H1 (cell line): ENCODE measurements around the gene CHST11. TPM values are rescaled to one million over a fixed set of nuclear protein-coding genes. Genes with fewer than 3 reads are reported as not detected.

Experiments used
- CTCF ChIA-PET: fragments of 300-600 bp; sonication (Branson Sonifier 250); formaldehyde crosslinking; loops from one replicate; lab custom pipeline; 2021; ENCODE audit not compliant: partially characterized antibody; lab: Charles Lee
- POLR2A ChIA-PET: fragments of 300-600 bp; sonication (Branson Sonifier 250); formaldehyde crosslinking; loops from one replicate; lab custom pipeline; 2021; ENCODE audit warnings: inconsistent platforms; ENCODE audit not compliant: partially characterized antibody; lab: Charles Lee
- DNase-seq, 2 experiments: peaks; one replicate each; pipeline versions ENCODE4 v3.0.0 to v3.0.0-alpha.2; 2010 to 2022; ENCODE audit warnings: low spot score in 2 of 2, low read depth in 1 of 2, mixed read lengths in 1 of 2
- FAIRE-seq: peaks from 2 replicates; lab custom pipeline; 2011; peaks lifted over from hg19 to GRCh38; lab: Jason Lieb, UNC
- H2AFZ ChIP-seq: 2 replicates; pipeline ENCODE4 v1.8.1; 2012; ENCODE audit warnings: low read length, inconsistent platforms
- H2AK5ac ChIP-seq: 2 replicates; pipeline ENCODE4 v1.6.1; 2013; ENCODE audit warnings: low read depth, low read length
- H2BK120ac ChIP-seq: replicated peaks from 2 replicates; pipeline ENCODE3; 2013; ENCODE audit warnings: low read depth, low read length, inconsistent platforms
- H2BK12ac ChIP-seq: 2 replicates; pipeline ENCODE4 v1.6.1; 2013; ENCODE audit warnings: low read depth, low read length
- H2BK15ac ChIP-seq: 2 replicates; pipeline ENCODE4 v1.6.1; 2013; ENCODE audit warnings: low read length
- H2BK20ac ChIP-seq: 2 replicates; pipeline ENCODE4 v1.6.1; 2013; ENCODE audit warnings: low read length
- H2BK5ac ChIP-seq: 2 replicates; pipeline ENCODE4 v1.6.1; 2013; ENCODE audit warnings: low read depth, low read length
- H3K14ac ChIP-seq: 2 replicates; pipeline ENCODE4 v1.6.1; 2013; ENCODE audit warnings: inconsistent platforms; ENCODE audit not compliant: insufficient read length
- H3K18ac ChIP-seq: 2 replicates; pipeline ENCODE4 v1.6.1; 2013; ENCODE audit warnings: low read length; ENCODE audit errors: extremely low read depth
- H3K23ac ChIP-seq: 2 replicates; pipeline ENCODE4 v1.6.1; 2013; ENCODE audit warnings: inconsistent platforms; ENCODE audit not compliant: insufficient read length
- H3K23me2 ChIP-seq: 2 replicates; pipeline ENCODE4 v1.6.1; 2013; ENCODE audit warnings: low read depth, low read length
- H3K27ac ChIP-seq: 2 replicates; pipeline ENCODE4 v1.6.1; 2011; ENCODE audit warnings: low read depth, low read length, inconsistent platforms
- H3K27me3 ChIP-seq, 4 experiments: replicated peaks in 1 of 4; 1 replicate in 1 of 4; 2 replicates in 3 of 4; pipeline versions ENCODE4 v1.6.1 to v1.8.1; 2011 to 2013; ENCODE audit warnings: low read length in 3 of 4, mild to moderate bottlenecking in 3 of 4, inconsistent platforms in 2 of 4, mixed read lengths in 2 of 4, moderate library complexity in 1 of 4; ENCODE audit not compliant: control insufficient read depth in 3 of 4, insufficient read depth in 3 of 4; ENCODE audit errors: extremely low read depth in 1 of 4
- H3K36me3 ChIP-seq, 4 experiments: 2 replicates each; pipeline versions ENCODE4 v1.6.1 to v1.8.1; 2011 to 2013; ENCODE audit warnings: mild to moderate bottlenecking in 4 of 4, low read length in 3 of 4, moderate library complexity in 2 of 4, control low read depth in 1 of 4, inconsistent platforms in 1 of 4; ENCODE audit not compliant: insufficient read depth in 4 of 4, control insufficient read depth in 2 of 4
- H3K4ac ChIP-seq: replicated peaks from 2 replicates; pipeline ENCODE3; 2013; ENCODE audit warnings: low read length, low read depth, mixed read lengths, inconsistent platforms; ENCODE audit not compliant: insufficient read length
- H3K4me1 ChIP-seq, 4 experiments: replicated peaks in 1 of 4; 1 replicate in 1 of 4; 2 replicates in 3 of 4; pipeline versions ENCODE4 v1.6.1 to v1.8.1; 2011 to 2013; ENCODE audit warnings: low read length in 3 of 4, inconsistent platforms in 2 of 4, mixed read lengths in 1 of 4; ENCODE audit not compliant: insufficient read depth in 4 of 4, control insufficient read depth in 3 of 4
- H3K4me2 ChIP-seq, 2 experiments: 2 replicates each; pipeline versions ENCODE4 v1.6.1 to v1.8.1; 2011 to 2013; ENCODE audit warnings: low read depth in 2 of 2, low read length in 2 of 2, control low read depth in 1 of 2, inconsistent platforms in 1 of 2, mild to moderate bottlenecking in 1 of 2; ENCODE audit not compliant: insufficient read depth in 1 of 2
- H3K4me3 ChIP-seq, 4 experiments: fragments of 200-600, 300-600 bp in 1 of 4; sonication (generic), shearing (Covaris generic), sonication (Bioruptor Twin) in 1 of 4; 2 replicates each; pipeline versions ENCODE4 v1.5.1 to v1.8.1; 2011 to 2016; ENCODE audit warnings: low read length in 4 of 4, low read depth in 3 of 4, control low read depth in 2 of 4, inconsistent platforms in 2 of 4, mild to moderate bottlenecking in 2 of 4, mixed read lengths in 1 of 4, moderate library complexity in 1 of 4; ENCODE audit not compliant: insufficient read depth in 2 of 4; ENCODE audit errors: extremely low read depth in 1 of 4
- H3K56ac ChIP-seq: replicated peaks from 2 replicates; pipeline ENCODE3; 2013; ENCODE audit warnings: low read depth, mild to moderate bottlenecking, mixed read lengths, low read length, inconsistent platforms; ENCODE audit not compliant: insufficient read length
- H3K79me1 ChIP-seq: 2 replicates; pipeline ENCODE4 v1.6.1; 2013; ENCODE audit warnings: low read depth, low read length, control low read depth
- H3K79me2 ChIP-seq, 2 experiments: 2 replicates each; pipeline versions ENCODE4 v1.6.1 to v1.8.1; 2012 to 2013; ENCODE audit warnings: low read length in 2 of 2, mild to moderate bottlenecking in 2 of 2, inconsistent platforms in 1 of 2; ENCODE audit not compliant: insufficient read depth in 2 of 2, control insufficient read depth in 1 of 2
- H3K9ac ChIP-seq, 4 experiments: replicated peaks in 1 of 4; 1 replicate in 1 of 4; 2 replicates in 3 of 4; pipeline versions ENCODE4 v1.6.1 to v1.8.1; 2011 to 2013; ENCODE audit warnings: low read depth in 3 of 4, low read length in 3 of 4, control low read depth in 2 of 4, mild to moderate bottlenecking in 2 of 4, moderate library complexity in 2 of 4, inconsistent platforms in 1 of 4; ENCODE audit errors: extremely low read depth in 1 of 4
- H3K9me3 ChIP-seq, 2 experiments: 2 replicates each; pipeline versions ENCODE4 v1.6.1 to v1.8.1; 2012 to 2013; ENCODE audit warnings: mild to moderate bottlenecking in 2 of 2, moderate library complexity in 2 of 2, control low read depth in 1 of 2, inconsistent platforms in 1 of 2, low read depth in 1 of 2, low read length in 1 of 2, mixed read lengths in 1 of 2; ENCODE audit not compliant: insufficient read depth in 2 of 2
- H4K20me1 ChIP-seq, 2 experiments: replicated peaks in 1 of 2; 2 replicates each; pipeline versions ENCODE3 to v1.8.1; 2011 to 2013; ENCODE audit warnings: inconsistent platforms in 2 of 2, low read length in 2 of 2, mild to moderate bottlenecking in 1 of 2; ENCODE audit not compliant: insufficient read depth in 2 of 2, control insufficient read depth in 1 of 2
- H4K5ac ChIP-seq: 2 replicates; pipeline ENCODE4 v1.6.1; 2013; ENCODE audit warnings: low read length, low read depth, mixed read lengths, inconsistent platforms; ENCODE audit not compliant: insufficient read length
- H4K8ac ChIP-seq: 2 replicates; pipeline ENCODE4 v1.8.0; 2013; ENCODE audit warnings: mild to moderate bottlenecking, moderate library complexity, low read length, inconsistent platforms; ENCODE audit not compliant: insufficient read depth; ENCODE audit errors: extremely low read depth
- H4K91ac ChIP-seq: replicated peaks from 2 replicates; pipeline ENCODE3; 2013; ENCODE audit warnings: low read length, mixed read lengths, inconsistent platforms; ENCODE audit not compliant: insufficient read length
- TBP ChIP-seq: IDR thresholded peaks from 2 replicates; pipeline ENCODE4 v1.6.1; 2011; ENCODE audit warnings: low read depth, low read length, improper control_type of control experiment
- USF2 ChIP-seq: IDR thresholded peaks from 2 replicates; pipeline ENCODE4 v1.6.1; 2011; ENCODE audit warnings: low read length, improper control_type of control experiment
- WGBS, 2 experiments: shearing (Covaris generic) in 1 of 2; methylation state at CpG; one replicate each; pipeline versions ENCODE4 v1.1.6 to v1.1.7; 2013 to 2015; ENCODE audit warnings: low lambda C conversion rate in 2 of 2, mixed read lengths in 2 of 2, inconsistent platforms in 1 of 2, low coverage in 1 of 2, missing lambda C conversion rate in 1 of 2; ENCODE audit not compliant: insufficient replicate concordance in 2 of 2, insufficient coverage in 1 of 2, insufficient read length in 1 of 2; ENCODE audit errors: extremely low coverage in 1 of 2, missing lambda C conversion rate in 1 of 2; 5-methylcytosine and 5-hydroxymethylcytosine counted together
- polyA plus RNA-seq, 7 experiments: library from polyadenylated mRNA; depleted of rRNA in 3 of 7; stranded (reverse) in 5 of 7; unstranded in 2 of 7; fragments of >200 nt in 5 of 7; fragments of 200-250 nt in 2 of 7; gene quantifications; 1 replicate in 5 of 7; 2 replicates in 1 of 7; 4 replicates in 1 of 7; pipeline versions ENCODE4 v1.2.1 to v1.2.3, GENCODE V29; 2011 to 2013; ENCODE audit warnings: missing spikeins in 2 of 7, mixed read lengths in 2 of 7
- total RNA-seq: library from RNA; stranded (reverse); fragmentation: NEBNext Ultra II Directional; extraction: Animal tissue kit (Norgen Biotek cat#: 25700); gene quantifications from 2 replicates; pipeline ENCODE4 v1.2.1, GENCODE V29; 2021

Gene CHST11
- total and polyA plus RNA-seq, 2 of the 8 experiments (the other 6 are each of a cell fraction or from before 2014, with no cell fraction given): 14.4 to 20.8 TPM

GRCh38 chr12:104517880-104518279 is 61.1 kb downstream of the CHST11 start:
- H3K4me2 ChIP-seq: no peak overlapping the region
- H3K14ac ChIP-seq: no peak overlapping the region
- H2BK5ac ChIP-seq: no peak overlapping the region
- H3K56ac ChIP-seq: no peak overlapping the region
- no peak overlapping the region for H2BK15ac ChIP-seq
- H3K9me3 ChIP-seq: no peaks in the 10 kb centered on the region
- no peak for DNase-seq
- peaks cover 0 to 6% of the 10 kb centered on the region in 2 experiments; a peak in 1 of 4 replicates for H3K79me2 ChIP-seq
- H4K5ac ChIP-seq: no peak overlapping the region
- ChIA-PET CTCF (interaction anchor here (0.9 to 1.5 kb wide), 3 partner anchors 11 to 137 kb away, joined by 3 to 5 read pairs (median 3); no protein-coding TSS in a partner anchor), POLR2A (no interaction called here)
- no peak overlapping the region for H4K91ac ChIP-seq
- no peak overlapping the region for H3K9ac ChIP-seq
- no peak overlapping the region for H3K27ac ChIP-seq
- no peaks in the 10 kb centered on the region for H3K36me3 ChIP-seq
- H2AK5ac ChIP-seq: no peak overlapping the region
- no peak overlapping the region for H2BK120ac ChIP-seq
- H4K8ac ChIP-seq: no peak overlapping the region
- H2BK12ac ChIP-seq: no peak overlapping the region
- WGBS, 2 experiments: 92% methylated on average over 10 of the region's 10 CpGs; no CpG with 5 or more reads in 1 of the 2 experiments
- H3K4ac ChIP-seq: no peak overlapping the region
- H3K4me3 ChIP-seq: no peak overlapping the region
- no peak for FAIRE-seq
- H3K4me1 ChIP-seq: peaks cover 0 to 3% (median 1%) of the 10 kb centered on the region in 4 experiments; a peak in 3 of 7 replicates
- H3K27me3 ChIP-seq: no peaks in the 10 kb centered on the region
- H2AFZ ChIP-seq: no peak overlapping the region
- TF ChIP-seq USF2 (no peak), TBP (no peak)
- no peak overlapping the region for H3K23ac ChIP-seq
- H4K20me1 ChIP-seq: peaks cover 0 to 4% of the 10 kb centered on the region in 2 experiments
- H2BK20ac ChIP-seq: no peak overlapping the region
- peaks cover 8% of the 10 kb centered on the region for H3K79me1 ChIP-seq
- no peaks in the 10 kb centered on the region for H3K23me2 ChIP-seq
- H3K18ac ChIP-seq: no peak overlapping the region
